Suppressor macrophage treated with lipopolysaccharide for 1 hour (primary cell): Measurements from ENCODE around the gene DIAPH1.

Experiments
- DNase-seq, 3 donors: peaks; one replicate each; pipeline ENCODE4 v3.0.0-alpha.2; 2020 to 2022

Gene DIAPH1

GRCh38 chr5:141478321-141478945 lies 140.4 kb downstream of the DIAPH1 start:
- no peak for DNase-seq

GRCh38 chr5:141477815-141478214 lies 141.0 kb downstream of the DIAPH1 start:
- no peak for DNase-seq

GRCh38 chr5:141477044-141477575 lies 141.7 kb downstream of the DIAPH1 start:
- no peak for DNase-seq

GRCh38 chr5:141476132-141476911 lies 142.5 kb downstream of the DIAPH1 start:
- peak; percentile 34 to 61 (median 54) for DNase-seq

GRCh38 chr5:141475625-141476131 lies 143.1 kb downstream of the DIAPH1 start, which contains the start of gene PCDHGC3:
Gene PCDHGC3 (plus strand): TSS chr5:141475966. CDS start chr5:141476117, 151 bp downstream.
- DNase-seq = peak; percentile 85 to 90 (median 87)

- no peak for DNase-seq
Measured at GRCh38 chr5:141465351-141465750, 153.4 kb downstream of the DIAPH1 start.
